Activated T-helper 1 cell treated with Interleukin-2 at 50 U/mL for 16 hours (primary cell): ENCODE measurements around the gene MEIS2.

Source experiments
- DNase-seq: peaks from one replicate; pipeline ENCODE4 v3.0.0-alpha.2; 2020; ENCODE audit warnings: low read depth

Gene MEIS2

DNA sequence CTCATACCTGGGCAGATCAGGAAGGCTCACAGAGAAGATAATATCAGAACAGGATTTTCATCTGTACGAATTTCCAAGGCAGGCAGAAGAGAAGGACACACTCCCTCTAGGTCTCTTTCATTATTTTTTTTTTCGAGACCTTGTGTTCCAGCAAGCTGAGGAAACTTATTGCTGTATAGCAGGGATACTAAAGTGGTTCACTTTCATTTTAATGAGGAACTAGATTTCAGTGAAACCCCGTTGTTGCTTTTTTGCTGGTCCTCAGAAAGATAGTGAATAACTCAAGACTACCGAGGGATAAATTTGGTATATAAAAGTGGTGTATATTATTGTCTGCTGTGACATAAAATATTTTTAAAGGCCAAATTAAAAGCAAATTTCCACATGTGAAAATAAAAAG lies 24.6 kb downstream of the MEIS2 start:
- DNase-seq = no peak

DNA sequence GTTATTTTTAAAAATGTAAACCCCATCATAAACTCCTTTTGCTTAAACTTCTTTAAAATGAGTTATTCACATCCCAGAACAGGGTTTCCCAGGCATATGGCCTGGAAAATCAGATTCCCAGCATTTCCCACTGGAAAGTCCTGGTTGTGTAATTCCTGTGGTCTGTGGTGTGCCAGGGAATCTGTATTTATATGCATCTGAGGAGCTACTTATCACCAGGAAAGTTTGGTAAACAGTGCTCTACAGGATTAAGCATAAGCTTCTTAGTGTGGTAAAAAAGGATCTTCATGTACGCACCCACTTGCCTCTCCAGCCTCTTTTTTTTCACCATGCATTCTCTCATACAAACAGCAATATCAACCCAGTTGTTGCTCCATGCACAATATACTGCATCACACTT lies 28.2 kb downstream of the MEIS2 start:
- DNase-seq = no peak

DNA sequence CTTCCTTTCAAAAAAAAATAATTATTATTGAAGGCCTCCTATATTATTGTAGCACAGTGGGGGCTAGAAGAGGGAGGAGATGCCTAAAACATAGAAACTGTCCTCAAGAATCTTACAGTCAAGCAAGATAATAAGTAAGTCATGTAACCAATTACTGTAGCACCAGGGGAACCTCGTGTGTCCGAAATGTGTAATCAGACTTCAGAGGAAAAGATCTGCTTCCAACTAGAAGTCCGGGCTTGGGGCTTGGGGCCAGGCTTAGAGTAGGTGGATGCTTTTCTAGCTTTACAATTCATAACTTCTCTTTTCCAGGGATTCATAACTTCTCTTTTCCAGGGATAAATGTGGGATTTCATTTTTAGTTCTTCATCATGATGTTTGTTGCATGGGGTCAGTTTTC lies 29.2 kb downstream of the MEIS2 start:
- no peak for DNase-seq

DNA sequence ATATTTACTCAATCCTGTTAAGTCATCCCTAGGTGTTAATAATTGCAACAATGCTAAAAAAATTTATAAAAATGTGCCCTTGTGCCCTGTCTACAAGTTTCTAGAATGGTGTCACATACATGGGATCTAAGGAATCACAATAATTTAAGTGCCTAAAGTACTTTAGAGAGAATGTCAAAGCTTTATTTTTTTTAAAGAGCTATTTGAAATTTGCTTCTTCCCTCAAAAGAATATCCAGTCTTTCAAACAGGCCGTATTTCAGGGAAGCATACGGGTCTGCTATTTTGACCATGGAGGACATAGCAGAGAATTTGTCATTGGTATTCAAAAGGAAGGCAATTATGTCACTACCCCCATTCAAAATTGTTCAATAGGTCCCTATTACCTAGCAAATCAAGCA lies 29.7 kb downstream of the MEIS2 start:
- DNase-seq = no peak

DNA sequence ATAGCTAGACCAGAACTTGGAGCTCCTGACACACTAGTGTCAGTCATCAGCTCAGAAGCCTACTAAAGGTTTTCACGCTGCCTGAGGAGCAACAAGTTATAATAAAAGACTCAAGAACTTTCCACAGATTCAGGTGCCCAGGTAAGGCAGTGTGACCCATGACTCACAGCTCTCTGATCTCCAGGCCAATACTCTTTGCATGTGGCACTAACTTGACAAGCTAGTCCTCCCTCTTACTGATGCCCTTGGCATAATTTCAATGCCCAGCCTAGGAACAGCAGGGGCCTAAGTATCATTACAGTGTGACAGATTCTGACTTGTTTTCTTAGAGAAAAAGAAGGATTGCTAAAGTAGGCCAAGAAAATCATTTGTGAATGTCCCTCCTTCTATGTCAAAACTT lies 38.4 kb downstream of the MEIS2 start:
- no peak for DNase-seq

DNA sequence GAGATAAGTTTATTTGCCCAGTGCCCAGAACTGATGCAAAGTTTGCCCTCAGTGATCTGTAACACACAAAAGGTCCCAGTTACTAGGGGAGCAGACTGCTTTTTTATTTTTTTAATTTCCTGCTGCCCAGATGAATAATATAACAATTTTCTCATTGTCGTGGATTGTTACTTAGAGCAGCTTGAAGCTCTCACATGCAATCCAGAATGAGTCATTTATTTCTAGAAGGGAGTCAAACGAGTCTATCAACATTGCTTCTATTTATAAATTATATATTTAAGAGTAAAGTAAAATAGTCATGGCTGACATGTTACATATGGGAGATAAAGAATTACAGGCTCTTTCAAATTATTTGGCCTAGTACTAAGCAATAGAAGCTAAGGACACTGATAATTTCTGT lies 41.3 kb downstream of the MEIS2 start:
- DNase-seq = no peak

DNA sequence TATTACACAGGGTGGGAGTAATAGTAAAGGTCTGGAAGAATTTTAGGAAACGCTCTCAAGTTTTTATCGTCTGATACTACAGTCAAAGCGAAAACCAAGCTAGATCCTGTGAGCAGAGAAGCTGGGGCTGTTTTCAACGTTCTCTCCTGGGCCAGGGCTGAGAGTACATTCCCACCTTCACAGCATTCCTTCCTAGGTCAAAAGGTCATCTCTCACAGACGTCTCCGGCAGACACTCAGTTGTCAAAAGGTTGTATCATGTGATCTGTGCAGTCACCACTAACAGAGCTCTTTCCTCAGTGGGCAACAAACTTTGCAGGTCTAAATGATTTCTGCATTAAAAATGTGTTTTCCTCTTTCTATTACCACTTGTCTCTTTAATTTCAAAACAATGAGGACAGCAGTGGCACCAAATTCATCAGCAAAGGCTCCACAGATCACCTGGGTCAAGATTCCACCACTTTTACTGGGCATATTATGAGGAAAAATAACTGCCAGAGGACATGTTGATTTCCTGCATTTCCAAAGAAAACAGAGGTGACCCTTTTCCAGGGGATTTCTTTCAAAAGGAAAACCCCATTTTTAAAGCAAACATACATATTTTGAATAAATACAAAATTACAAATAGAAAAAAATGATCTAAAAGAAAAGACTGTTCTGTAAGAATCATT lies 41.9 kb downstream of the MEIS2 start:
- no peak for DNase-seq

DNA sequence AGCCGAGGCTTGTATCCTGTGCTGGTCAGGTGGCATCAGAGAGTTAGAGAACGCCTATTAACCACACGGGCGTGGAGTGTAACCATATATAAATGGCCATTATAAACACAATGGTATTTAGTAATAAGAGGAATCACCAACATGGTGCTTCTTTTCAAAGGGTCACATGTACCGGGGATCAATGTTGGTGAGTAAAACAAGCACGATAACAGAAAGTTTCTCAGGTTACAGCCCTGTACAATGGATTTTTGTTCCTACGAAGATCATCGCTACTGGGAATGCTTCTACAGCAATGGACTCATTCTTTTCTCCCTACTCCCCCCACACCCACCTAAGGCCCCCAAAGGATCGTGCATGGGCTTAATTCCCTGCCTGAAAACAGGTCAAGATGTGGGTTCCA lies 42.5 kb downstream of the MEIS2 start:
- no peak for DNase-seq

DNA sequence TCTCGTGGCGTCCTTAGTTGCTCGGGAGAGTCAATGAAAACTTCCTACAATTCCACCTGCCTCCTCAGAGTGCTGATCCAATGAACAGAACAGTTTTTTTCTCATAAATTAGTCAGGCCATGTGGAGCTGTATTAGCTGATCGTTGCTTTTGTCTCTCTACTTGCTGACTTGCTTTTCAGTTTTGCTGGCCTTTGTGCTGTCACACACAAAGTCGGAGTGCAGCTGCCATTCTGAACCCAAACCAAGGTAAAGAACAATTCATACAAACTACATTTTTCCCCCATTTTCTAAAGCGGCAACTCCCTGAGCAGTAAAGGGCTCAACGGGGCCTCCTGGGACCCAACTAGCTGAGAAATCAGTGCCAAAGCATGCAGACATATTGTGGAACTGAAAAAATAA lies 43.1 kb downstream of the MEIS2 start:
- no peak for DNase-seq

DNA sequence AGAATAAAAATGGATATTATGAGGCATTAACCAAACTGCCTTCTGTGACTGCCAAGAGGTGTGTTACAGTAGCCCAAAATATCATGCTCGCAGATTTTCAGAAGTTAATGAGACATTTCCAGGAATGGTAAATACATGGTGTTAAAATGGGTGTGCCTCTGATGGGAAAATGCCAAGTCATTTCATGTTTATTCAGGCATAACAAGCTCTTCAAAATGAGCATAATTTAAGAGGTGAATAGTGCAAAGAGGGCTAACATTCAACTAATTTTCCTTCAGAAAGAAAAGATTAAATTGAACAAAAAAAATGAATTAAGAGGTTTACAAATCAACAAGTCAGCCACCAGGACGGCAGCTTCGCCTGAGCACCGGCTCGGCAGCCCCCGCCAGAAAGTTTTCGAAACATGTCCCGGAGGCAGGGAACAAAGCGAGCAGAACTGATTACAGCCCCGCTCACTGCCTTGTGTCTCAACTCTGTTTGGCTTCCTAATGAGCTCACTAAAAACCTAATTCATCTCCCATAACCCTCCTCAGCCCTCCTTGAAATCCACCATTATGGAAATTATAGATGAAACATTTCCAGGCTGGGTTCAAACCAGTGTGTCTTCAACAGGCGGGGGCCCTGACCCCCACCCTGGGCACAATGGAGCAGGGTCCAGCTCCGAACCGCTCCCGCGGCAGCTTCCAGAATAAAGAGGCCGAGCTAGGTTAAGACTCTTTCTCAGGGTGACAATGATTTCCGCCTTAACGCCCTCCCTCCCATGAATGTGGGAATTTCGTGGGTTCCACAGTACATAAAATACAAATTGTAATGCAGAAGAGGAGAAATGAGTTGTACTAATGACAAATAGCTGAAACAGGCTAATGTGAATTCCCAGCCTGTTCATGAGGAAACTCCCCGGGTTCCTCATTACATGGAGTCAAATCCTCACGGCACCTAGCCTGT lies 43.9 kb downstream of the MEIS2 start:
- DNase-seq = no peak

DNA sequence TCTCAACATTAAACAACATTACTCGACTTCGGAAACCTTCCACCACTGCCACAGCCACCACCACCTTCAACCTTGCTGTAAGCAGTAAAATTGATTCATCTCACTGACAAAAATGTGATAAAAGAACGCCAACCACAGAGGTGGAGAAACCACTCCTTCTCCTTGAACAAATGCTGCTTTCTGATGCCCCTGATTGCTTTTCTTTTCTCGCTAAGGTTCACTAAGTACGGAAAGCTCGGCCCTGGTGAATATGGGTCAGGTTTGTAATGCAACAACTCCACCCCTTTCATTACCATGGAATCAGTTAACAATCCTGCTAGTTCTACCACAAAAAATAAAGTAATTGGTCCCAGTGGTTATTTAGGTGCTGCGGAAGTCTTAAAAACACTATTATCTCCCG lies 44.9 kb downstream of the MEIS2 start:
- DNase-seq = no peak

DNA sequence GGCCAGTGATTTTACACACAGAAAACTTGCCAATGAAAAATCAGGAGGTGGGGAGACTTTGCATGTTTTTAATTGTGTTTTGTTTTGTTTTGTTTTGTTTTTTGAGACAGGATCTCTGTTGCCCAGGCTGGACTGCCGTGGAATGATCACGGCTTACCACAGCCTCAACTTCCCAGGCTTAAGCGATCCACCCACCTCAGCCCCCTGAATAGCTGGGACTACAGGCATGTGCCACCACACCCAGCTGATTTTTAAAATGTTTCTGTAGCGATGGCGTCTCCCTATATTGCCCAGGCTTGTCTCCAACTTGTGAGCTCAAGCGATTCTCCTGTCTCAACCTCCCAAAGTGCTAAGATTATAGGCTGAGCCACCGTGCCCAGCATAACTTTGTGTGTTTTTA lies 46.0 kb downstream of the MEIS2 start:
- no peak for DNase-seq

DNA sequence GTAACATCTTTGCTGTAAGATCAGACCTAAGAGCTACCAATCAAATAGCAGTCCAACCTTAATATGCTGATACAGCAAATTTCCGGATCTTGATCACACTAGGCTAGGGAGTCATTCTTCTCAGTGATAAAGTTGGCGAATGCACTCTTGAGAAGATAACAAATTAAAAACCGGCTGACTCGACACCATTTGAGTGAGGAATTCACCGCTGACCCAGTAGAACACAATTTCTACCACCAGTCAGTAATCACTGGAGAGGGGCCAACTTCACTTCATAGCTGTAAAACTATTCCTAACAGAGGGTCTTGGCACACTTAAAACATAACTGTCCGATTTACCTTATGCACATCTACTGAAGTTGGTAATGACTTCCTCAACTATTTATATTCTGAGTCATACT lies 47.2 kb downstream of the MEIS2 start:
- DNase-seq = no peak

DNA sequence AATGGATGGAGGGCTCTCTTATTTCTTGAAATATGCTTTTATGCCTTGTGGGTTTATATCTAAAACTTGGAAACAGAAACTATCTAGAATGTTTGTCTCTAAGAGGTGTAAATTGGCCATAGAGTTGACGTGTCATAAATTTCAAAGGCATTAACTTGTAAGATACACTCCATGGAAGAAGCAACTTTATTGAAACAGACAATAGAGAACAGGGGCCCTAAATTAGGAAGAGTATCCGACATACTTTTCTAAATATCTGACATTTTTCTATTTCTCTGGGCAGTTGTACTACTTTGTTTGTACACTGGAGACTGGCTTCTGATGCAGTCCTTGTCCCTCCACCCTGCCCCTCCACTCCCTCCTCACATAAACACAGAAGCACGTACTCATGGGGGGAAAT lies 50.0 kb downstream of the MEIS2 start:
- DNase-seq = no peak

DNA sequence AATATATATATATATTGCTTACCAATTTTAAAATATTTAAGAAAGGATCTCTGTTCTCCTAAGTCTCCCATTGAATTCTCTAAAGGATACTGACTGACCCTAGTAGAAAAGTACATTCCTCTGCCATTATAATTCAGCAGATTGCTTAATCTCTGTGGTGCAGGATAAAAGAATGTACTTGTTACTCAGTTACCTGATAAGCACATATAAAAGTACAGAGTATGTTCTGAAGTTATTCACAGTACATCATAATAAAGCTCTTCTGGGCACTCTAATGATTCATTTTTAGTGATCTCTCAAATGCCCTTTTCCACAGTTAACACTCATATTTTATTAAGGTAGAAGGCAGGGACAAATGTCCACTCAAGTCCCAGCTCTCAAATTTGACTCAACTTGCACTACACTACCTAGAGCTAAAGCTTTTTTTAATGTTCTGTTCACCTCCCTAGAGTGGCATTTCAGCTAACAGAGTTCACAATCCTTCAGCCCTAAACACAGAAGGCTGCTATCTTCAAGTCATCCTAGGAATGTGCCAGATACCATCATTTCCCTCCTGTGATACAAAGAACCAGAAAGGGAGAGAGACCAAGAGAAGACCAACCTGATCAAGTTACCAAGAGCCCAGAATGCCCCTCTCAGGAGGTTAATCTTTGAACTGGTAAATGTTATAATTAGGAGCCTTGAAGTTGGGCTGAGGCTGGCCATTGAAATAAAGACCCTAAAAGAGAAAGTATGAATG lies 53.3 kb downstream of the MEIS2 start:
- DNase-seq = no peak

DNA sequence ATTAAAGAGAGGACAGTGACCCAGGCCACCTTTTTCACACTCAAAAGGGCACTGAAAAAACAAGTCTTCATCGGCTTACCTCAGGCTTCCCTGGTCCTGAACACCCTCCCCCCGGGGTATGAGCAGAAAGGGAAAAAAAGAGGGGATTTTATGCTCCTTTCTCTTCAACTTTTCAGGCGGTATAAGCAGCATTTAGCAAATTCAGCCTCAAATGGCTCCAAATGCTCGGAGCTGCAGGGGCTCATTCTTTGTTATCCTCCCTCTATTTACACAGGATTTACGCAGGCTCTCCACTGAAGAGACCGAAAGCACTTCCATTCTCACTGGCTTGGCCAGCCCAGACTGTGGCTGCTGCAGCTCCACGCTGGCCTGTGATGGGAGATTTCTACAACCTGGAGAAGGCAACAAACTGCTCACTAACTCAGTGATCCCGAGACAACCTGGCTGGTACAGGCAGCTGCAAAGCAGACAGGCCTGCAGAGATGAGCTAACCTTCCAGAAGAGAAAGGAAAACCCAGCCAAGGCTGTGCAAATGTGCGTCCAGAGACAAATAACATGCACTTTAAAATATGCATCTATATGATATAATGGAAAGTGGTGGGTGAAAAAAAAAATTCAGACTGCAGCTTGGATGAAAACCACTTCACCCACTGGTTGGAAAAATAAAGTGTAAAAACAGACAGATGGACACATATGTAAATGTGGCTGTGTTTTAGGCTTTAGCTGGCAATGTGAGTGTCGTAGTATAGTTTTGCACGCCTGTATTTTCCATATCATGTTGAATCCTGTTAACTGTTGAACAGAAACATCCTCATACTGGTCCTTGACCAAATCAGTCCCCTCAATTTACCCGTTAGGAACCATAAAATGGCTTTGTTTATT lies 54.2 kb downstream of the MEIS2 start:
- no peak for DNase-seq

DNA sequence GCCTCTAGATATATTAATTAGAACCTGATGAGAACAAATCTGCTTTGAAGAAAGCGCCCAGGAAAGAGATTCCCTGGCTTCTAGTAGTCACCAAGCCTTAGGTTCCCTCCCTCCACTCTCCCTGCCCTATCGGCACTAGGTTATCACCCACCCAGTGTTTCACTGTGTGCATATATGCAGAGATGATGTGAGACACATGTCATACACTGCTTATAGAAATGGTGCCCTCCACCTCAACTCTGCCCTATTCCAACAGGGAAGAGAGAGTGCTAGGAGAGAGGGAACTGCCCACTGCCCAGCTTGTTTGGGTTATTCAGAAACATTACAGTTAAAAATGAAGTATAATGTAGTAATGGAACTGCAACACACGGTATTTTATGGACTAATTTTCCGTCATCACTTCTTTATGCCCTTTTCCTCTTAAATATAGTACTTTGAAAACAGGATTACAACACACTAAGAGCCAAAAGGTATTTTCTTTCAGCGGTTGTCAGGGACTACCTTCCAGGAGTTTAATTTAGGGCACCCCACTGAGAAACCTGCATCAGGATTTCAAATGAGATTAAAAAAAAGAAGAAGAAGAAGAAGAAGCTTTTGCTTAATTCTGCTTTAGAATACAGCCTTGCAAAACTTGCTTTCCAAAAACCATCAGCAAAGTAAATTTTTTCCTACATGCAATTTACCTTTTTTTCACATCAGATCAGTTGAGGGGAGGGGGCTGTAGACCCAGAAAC lies 55.3 kb downstream of the MEIS2 start:
- no peak for DNase-seq

DNA sequence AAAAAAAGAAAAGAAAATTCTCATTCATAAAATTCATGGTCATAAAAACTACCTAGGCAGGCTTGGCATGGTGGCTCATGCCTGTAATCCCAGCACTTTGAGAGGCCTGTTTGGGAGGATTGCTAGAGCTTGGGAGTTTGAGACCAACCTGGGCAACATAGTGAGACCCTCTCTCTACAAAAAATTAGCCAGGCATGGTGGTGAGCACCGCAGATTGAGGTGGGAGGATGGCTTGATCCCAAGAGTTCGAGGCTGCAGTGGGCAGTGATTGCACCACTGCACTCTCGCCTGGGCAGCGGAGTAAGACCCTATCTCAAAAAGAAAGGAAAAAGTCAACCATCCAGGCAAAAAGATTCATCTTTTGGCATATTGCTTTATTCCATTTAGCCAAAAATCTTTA lies 58.5 kb downstream of the MEIS2 start:
- no peak for DNase-seq

DNA sequence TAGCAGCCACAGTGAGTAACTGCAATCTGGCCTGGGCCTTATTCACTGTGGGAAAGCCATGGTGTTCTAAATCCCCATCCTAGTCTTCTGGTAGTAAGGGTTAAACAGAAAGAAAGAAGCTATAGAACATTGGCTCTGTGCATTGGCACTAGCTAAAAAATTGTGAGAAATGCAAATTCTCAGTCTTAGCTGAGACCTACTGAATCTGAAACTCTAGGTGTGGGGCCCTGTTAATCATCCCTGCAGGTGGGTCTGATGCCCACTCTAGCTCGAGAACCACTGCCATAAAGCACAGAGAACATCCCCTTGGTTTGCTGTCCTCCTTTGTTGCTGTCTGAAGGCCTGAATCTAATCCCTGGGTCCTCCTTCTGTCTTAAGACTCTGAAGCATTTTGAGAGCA lies 59.3 kb downstream of the MEIS2 start:
- no peak for DNase-seq

DNA sequence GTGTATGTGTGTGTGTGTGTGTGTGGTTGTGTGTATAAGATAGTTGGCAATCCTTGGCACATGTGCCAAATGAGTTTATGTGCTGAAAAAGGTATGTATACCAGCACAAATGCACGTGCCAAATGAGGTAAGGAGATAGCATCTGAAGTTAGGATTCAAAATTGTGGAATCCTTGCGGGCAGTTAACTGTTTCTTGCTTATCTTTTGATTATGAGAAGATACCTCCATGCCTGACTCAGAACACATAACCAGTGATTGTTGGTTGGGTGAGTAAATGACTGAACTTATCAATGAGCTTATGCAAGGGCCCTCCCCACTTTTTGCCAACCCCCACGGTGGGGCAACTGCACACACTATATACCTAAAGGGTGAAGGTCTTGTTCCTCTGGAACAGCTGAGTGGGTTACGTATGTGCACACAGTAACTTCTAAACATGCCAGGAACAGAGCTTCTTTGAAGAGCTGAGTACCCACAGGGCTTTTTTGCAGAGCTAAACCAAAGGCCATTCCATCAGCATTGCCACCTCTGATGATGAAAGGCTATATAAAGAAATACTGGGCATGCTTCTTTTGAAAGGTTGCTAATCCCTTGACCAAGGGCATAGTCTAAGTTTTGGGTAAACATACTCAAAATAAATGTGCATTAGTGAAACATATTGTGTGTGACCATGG lies 60.1 kb downstream of the MEIS2 start:
- no peak for DNase-seq

DNA sequence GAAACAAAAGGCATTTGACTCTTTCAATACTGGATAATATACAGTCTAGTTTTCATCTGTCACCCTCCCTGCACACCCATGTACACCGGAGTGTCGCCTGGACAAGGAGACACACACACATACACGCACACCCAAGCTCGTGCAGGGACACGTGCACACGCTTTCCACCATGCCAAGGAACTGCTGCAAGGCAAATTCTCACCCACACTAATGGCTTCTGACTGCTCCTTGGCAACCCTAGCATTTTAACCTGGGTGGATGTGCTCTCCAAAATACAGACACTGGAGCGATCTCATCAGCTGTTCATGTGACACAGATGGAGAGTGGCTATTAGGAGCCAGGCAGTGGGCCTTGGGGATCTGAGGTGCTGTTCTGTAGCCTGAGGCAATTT lies 61.6 kb downstream of the MEIS2 start:
- no peak for DNase-seq
